Caki2 (cell line): ENCODE measurements around the gene EEF1AKMT3. TPM values are rescaled to one million over a fixed set of nuclear protein-coding genes. Genes with fewer than 3 reads are reported as not detected.
"Not testable (repeated sequence)": the region's sequence is repeated elsewhere in the genome, so short reads cannot be mapped to it uniquely, and the experiment has no call there.

ENCODE experiments used
- DNase-seq: peaks from one replicate; pipeline ENCODE4 v3.0.0-alpha.2; 2015; ENCODE audit warnings: low read depth
- in situ Hi-C: cut with HindIII; loops from 2 replicates; pipeline ENCODE4 v1.10.0; 2016; ENCODE audit warnings: low sequenced_read_pairs, low pct_unique_long_range_greater_than_20kb, mixed read lengths
- total RNA-seq: library from RNA; depleted of rRNA; stranded (reverse); fragments of >200 nt; shearing (Covaris generic); gene quantifications from 2 replicates; pipeline ENCODE4 v1.2.3, GENCODE V29; 2014; ENCODE audit warnings: low replicate concordance

The EEF1AKMT3 gene
- total RNA-seq, 1 experiment from 2014 or later, result 10.5 TPM

GRCh38 chr12:57774634-57775033, 2.2 kb downstream of the EEF1AKMT3 start:
- in situ Hi-C loops, result not testable (repeated sequence)

GRCh38 chr12:57775044-57775443, 2.6 kb downstream of the EEF1AKMT3 start:
- in situ Hi-C loops, result no loop called here
- DNase-seq, result no peak

More at GRCh38 chr12:57774634-57775033, 2.2 kb downstream of the EEF1AKMT3 start:
- DNase-seq, result not testable (repeated sequence)

DNA sequence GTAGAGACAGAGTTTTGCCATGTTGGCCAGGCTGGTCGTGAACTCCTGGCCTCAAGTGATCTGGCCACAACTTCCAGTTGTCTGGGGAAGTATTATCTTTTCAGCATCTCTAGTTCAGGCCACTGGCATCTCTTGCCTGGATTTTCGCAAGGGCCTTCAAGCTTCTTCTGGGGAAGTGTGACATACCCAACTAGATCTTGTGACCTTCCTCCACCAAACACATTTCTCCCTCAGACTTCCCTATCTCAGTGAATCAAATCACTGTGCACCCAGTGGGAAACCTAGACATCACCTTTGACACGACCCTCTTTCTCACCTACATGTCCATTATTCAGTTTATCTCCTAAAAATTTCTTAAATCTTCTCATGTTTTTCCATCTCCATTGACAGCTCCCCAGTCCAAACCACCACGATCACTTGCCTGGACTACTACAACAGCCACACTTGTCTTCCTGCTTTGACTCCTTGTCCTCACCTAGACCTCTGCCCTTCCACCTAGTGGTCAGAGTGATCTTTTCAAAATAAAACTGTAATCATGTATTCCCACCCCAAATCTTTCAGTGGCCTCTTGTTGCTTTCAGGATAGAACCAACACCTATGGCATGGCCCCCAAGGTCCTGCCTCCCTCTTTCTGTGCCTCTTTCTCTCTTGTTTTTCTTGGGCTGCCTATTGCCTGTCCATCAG, 3.3 kb downstream of the EEF1AKMT3 start:
- DNase-seq, result no peak
- in situ Hi-C loops, result no loop called here

GRCh38 chr12:57776247-57776587, 3.8 kb downstream of the EEF1AKMT3 start:
- in situ Hi-C loops, result no loop called here
- DNase-seq, result no peak

DNA sequence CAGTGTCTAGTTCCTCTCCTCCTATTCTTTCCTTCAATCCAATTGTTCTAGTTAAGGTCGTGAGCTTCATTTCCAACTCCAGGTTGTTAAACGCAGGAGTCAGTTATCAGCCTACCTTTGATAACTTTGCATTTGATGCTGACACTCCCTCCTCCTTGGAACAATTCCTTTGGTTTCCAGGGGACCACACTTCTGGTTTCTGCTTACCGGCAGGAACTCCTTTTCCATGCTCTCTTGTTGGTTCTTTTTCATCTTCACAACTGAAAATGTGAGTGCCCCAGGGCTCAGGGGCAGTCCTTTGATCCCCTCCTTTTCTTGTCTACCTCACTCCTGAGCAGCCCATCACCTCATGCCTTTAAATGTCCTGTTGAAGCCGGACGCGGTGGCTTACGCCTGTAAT, 5.0 kb downstream of the EEF1AKMT3 start:
- in situ Hi-C loops, result no loop called here
- DNase-seq, result no peak

GRCh38 chr12:57777911-57778310, 5.5 kb downstream of the EEF1AKMT3 start:
- in situ Hi-C loops, result no loop called here
- no peak for DNase-seq

DNA sequence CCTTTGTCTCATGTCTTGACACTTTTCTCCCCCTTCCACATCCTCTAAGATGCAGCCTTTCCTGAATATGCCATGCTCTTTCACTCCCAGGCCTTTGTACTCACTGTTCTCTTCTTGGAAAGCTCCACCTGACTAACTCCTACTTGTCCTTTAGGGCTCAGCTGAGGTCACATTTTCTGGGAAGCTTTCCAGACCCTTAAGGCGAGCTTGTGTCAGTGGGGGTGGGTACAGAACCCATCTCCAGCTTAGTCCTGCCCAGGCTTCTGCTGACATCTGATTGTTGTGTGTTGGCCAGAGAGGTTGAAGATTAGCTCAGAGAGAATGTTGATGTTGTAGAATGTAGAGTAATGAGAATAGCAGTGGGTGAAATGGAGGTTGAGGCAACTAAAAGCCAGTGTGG, 7.3 kb downstream of the EEF1AKMT3 start:
- in situ Hi-C loops, result no loop called here
- DNase-seq, result no peak

GRCh38 chr12:57780284-57780897, 8.0 kb downstream of the EEF1AKMT3 start:
- in situ Hi-C loops, result no loop called here
- no peak for DNase-seq

DNA sequence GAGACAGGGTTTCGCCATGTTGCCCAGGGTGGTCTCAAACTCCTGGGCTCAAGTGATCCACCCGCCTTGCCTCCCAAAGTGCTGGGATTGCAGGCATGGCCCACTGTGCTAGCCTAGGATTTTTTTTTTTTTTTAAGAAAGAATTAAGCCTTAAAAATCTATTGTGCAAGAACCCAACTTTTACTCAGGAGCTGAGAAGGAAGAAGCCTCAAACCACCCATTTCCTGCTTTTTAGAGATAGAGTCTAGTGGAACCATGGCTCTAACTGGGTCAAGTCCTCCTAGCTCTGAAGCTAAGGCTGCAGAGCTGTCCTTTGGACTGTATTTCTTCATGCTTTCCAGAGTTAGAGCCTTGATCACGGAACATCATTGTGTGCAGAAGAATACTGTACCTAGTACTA, 8.8 kb downstream of the EEF1AKMT3 start:
- in situ Hi-C loops, result no loop called here

DNA sequence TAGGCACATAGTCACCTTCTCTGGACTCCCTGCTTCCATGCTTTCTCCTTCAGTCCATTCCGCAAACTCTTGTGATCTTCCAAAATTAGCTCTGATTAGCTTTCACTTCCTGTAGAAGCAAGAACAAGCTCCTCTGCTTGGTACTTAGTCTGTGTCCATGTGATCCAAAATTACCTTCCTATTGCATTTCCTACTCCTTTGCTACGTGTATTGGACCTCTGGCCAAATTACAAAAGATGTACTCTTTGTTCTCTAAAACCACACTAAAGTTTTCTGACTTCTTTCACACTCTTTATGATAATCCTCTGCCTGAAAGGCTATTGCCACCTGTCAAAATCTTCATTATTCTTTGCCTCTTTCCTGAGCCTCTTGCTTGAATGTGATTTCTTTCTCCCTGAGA, 9.4 kb downstream of the EEF1AKMT3 start:
- no peak for DNase-seq
- in situ Hi-C loops, result no loop called here

More for the DNA sequence above, 8.8 kb downstream of the EEF1AKMT3 start:
- DNase-seq, result no peak

GRCh38 chr12:57782243-57782607, 9.8 kb downstream of the EEF1AKMT3 start:
- in situ Hi-C loops, result no loop called here
- no peak for DNase-seq

DNA sequence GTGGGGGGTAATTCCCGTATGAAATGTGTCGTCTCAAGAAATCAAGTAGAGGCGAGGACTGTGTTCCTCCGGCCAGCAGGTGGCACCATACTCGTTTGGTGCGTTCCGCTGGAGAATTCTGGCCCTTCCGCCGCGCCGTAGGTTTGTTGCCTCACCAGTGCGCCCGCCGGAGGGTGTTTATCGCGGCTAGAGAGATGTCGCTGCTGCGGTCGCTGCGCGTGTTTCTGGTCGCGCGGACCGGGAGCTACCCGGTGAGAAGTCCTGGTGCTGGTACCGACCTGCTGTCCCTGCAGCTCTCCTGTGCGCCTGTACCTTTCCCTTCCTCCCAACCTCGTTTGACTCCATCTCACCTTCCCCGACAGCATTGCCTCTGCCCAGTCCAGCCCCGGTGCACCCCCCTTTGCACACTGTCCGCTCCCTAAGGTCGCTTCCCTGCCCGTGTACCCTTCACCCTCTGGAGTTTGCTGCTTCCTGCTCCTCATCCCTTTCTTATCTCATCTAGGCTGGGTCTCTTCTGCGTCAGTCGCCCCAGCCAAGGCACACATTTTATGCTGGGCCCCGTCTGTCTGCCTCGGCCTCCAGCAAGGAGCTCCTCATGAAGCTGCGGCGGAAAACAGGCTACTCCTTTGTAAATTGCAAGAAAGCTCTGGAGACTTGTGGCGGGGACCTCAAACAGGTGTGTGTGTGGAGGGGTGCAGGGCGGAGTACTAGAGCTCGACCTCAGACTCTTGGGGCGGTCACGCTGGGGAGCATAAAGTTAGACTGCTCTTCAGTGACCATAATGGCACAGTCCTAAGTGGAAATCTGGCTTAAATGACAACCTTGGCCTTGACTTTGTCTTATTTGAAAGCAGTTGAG, 10.4 kb downstream of the EEF1AKMT3 start, which contains the start of gene TSFM:
Gene TSFM, plus strand, starts transcription at position 180 of the 858 bp plus-strand sequence. Its CDS starts 15 bp downstream, at position 195.
- peak; percentile 86 for DNase-seq
- in situ Hi-C loops, result no loop called here

- in situ Hi-C loops, result no loop called here
- no peak for DNase-seq
Observed at GRCh38 chr12:57783466-57783801, 11.0 kb downstream of the EEF1AKMT3 start.

GRCh38 chr12:57783861-57784260, 11.4 kb downstream of the EEF1AKMT3 start:
- in situ Hi-C loops, result no loop called here
- no peak for DNase-seq

DNA sequence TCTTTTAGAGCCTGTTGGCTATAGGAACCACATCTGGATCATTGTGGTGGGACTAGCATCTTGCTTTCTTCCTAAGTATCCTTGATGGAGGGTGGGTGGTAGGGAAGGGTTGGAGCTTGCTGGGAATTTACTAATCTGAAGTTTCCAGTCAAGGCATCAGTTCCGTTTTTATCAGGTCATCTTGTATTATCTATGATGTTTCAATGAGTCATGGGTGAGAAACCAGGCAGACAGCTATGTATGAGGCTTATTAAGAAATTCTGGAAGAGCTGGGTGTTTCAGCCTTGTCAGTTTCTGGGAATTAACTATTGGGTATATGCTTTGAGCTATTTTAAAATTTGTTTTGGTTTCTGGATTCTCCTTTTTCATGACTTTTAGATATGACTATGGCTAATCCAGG, 21.5 kb downstream of the EEF1AKMT3 start:
- in situ Hi-C loops, result no loop called here
- DNase-seq, result no peak

- in situ Hi-C loops, result no loop called here
- DNase-seq, result no peak
Observed at GRCh38 chr12:57795354-57795753, 22.9 kb downstream of the EEF1AKMT3 start.

DNA sequence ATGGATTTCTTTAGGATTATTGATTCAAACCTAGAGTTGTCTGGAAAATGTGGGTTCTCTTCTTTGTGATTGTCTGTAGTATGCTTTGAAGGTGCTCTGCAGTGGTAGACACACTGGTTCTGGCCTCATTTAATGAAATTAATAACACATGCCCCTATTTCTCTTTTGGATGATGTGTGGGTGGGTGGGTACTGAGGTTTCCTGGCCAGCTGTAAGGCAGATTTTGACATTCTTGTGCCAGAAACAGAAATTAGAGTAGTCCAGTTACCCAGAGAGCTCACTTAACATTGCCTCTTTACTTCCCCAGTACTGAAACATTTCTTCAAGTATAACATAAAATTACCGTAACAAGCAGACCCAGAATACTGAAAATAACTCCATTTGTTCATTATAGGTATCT, 24.6 kb downstream of the EEF1AKMT3 start:
- in situ Hi-C loops, result no loop called here
- DNase-seq, result no peak

- in situ Hi-C loops, result no loop called here
- DNase-seq, result no peak
Observed at GRCh38 chr12:57797933-57798332, 25.5 kb downstream of the EEF1AKMT3 start.

DNA sequence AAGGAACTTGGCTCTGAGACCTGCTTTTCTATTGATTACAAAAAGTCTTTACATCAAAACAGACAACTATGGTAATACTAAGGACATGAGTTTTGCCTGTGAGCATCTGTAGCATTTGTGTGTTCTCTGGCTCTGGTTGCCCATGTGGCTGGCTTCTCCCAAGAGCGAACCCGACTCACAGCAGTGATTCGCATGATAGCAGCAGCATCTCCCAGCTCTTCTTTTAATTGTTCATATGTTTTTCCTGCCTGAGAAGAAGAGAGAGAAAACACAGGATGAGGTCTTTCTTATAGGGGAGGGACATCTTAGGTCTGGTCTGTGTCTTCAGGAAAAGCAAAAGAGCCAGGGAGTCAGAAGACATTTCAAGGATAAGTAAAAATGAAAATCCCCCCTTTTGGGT, 28.6 kb downstream of the EEF1AKMT3 start:
- in situ Hi-C loops, result no loop called here
- DNase-seq, result no peak
